Jurkat, Clone E6-1 (cell line): ENCODE data around the gene RETREG3.
"Not testable (repeated sequence)": the region's sequence is repeated elsewhere in the genome, so short reads cannot be mapped to it uniquely, and the experiment has no call there.

ENCODE experiments used
- DNase-seq: peaks from one replicate; pipeline ENCODE4 v3.0.0-alpha.2; 2011; ENCODE audit warnings: low read depth, low spot score
- H3K4me3 ChIP-seq: 2 replicates; pipeline ENCODE4 v1.5.1; 2011; ENCODE audit warnings: mild to moderate bottlenecking, low read length, control low read depth, moderate library complexity

Gene RETREG3

DNA sequence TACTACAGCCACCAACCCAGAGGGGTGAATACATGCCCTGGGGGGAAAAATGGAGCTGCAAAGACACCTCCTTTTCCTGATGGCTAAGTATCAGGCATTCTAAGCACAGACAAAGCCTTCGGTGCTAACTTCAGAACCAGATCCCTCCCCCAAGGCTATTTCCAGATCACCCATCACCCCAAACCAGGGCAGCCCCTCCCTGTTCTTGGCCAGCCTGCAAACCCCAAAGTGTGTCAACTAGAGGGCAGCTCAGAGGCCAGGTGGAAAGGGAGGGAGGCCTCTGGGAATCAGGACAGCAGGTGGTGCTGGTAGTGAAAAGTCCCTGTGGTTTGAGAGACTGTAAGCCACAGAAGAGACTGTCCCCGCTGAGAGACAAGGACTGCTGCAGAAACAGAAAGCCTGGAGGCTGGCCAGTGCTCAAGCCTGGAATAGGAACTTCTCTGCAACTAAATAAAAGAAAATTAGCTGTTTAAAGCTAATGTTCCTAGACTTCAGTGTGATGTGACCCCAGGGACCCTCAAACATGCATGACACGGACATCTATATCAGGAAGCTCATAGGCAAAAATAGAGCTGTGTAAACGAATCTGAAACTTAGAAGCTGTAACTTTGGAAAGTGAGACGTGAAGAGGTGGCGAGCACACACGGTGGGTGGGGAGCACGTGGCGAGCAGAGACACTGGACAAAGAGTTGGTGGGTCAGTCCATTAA lies 9.4 kb upstream of the RETREG3 start:
- H3K4me3 ChIP-seq = no peak overlapping the region
- DNase-seq = no peak

DNA sequence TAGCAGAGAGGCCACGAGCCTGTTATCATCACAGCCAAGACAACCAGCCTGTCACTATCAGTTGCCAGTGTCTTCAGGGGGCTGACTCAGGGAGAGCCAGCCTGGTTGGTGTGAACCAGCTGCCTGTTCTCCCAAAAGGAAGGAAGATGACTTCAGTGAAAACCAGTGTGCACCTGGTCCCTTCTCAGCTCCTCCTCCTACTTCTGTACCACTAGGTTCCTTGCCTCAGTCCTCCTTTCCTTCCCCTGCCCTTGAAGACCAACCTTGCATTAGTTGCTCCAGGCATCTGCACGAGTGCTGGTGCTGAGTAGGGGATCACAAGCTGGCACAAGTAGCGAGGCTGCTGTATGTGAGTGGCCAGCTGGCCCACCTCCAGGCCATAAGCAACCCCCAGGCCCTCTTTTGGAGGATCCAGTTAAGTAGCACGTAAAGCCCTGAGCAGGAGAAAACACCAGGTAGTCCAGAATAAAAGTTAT lies 8.8 kb upstream of the RETREG3 start:
- H3K4me3 ChIP-seq = no peak overlapping the region
- DNase-seq = peak; percentile 43

DNA sequence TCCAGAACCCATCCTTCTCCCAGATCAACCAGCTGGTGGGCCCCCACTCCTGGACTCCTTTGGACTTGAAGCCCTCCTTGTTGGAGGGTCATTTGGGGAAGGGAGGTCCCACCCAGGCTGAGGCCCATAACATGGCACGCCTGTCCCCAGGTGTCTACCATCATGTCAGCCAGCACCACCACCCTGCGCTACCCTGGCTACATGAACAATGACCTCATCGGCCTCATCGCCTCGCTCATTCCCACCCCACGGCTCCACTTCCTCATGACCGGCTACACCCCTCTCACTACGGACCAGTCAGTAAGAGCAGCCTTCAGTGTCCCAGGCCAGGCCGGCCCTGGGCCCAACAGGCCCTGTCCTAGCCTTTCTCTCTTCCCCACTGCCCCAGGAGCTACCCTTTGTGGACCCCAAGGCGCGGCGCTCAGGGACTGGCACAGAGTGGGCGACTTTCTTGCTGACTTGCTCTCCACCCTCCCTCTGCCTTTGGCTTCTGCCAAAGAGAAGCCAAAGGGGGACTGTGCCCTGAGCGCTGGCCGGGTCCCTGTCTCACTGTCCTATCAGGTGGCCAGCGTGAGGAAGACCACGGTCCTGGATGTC lies 4.6 kb upstream of the RETREG3 start:
- DNase-seq = no peak
- no peak overlapping the region for H3K4me3 ChIP-seq

DNA sequence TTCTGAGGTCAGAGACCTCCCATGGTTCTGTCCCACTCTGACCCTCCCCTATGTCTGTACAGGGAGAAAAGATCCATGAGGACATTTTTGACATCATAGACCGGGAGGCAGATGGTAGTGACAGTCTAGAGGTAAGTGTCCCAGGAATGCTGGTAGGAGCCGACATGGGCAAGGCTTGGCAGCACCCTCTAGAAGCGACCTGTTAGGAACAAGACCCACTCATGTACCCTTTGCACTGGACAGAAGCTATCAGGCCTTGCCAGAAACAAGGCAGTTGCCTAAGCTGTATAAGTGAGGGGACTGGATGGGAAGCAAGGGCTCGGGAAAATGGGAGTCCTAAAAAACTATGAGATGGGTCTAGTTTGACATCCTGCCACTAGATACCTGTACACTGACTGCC lies 2.8 kb upstream of the RETREG3 start:
- no peak overlapping the region for H3K4me3 ChIP-seq
- no peak for DNase-seq

DNA sequence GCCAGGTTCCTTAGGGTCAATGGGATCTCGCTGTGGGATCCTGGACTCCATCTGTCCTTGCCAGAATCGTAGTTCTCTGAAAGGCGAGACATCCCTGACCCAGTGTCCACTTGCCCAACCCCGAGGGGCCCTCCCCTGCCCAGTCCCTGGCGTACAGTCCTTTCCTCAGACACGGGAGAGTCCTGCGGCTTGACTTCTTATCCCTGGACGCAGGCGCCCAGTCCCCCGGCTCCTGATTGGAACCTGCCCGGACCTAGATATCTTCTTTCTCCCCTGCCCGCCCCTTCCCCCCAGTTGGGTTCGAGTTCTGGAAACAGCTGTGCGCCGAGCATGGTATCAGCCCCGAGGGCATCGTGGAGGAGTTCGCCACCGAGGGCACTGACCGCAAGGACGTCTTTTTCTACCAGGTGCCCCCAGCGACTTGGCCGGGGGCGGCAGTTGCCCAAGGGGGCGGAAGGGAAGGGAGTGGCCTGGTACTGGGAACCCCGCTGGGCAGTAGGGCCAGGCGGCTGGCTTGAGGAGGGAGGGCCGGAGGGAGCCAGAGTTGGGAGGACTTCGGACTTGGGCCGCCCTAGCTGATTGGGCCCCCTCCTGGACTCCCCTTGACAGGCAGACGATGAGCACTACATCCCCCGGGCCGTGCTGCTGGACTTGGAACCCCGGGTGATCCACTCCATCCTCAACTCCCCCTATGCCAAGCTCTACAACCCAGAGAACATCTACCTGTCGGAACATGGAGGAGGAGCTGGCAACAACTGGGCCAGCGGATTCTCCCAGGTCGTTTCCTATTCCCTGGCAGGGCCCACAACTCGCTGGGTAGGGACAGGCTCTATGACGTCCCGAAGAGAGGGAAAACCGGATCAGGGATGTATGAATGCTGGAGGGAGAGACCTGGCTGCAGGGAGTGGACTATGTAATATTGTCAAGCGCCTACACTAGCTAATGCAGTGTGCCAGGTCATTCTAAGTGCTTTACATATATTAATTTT lies 934 bp upstream of the RETREG3 start:
- peak overlapping the region; percentile 99 for H3K4me3 ChIP-seq
- DNase-seq = not testable (repeated sequence)

DNA sequence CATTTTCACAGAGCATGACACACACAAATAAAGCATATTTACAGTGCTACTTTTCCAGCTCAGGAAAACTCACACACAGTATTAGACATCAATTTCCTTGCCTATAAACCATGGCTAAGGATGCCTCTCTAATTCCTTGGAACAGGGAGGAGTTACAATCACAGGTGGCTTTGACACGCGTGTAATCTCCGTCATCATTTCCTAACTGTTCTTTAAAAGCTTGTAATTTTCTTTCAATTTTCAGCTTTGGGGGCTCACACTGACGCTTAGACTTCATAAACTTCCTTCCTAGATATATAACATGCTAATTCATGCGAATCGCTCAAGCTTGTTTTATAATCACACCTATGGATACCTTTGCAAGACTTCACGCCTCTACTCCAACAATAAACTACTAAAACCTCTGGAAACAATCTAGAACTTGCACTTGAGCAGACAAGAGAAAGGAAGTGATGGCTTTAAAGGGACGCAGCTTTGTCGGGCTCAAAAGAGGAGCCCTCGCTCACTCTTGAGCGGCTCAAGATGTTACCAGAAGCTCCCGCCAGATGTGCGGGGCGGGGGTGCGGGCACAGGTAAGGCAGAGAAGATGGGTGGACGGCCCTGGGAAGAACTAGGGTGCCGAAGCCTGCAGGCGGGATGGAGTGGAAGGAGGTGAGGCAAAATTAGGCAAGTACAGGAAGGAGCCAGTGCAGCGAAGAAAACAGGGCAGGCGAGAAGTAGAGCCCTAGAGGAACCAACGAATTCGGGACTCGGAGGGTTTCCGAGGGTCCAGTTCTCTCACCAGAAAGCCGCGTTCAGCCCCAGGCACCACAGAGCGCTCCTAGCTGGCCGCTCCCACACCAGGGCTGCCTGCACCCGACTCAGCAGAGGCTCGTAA lies 631 bp downstream of the RETREG3 start:
- H3K4me3 ChIP-seq = peak overlapping the region; percentile 99
- no peak for DNase-seq

DNA sequence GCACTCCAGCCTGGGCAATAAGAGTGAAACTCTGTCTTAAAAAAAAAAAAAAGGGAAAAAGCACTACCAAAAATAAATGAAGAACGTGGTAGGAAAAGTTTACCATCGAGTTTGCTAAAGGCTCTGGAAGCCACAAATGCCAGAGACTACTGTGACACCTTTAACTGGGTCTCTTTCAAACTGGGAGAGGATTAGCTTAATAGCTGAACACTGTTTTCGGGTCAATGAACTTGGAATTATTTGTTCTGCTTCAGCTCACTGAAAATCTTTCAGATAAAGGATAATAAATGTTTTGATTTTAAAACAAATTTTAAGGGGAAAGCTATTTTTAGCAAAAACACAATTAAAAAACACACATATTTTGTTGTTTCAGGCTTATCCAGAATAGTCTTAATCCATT lies 1.4 kb downstream of the RETREG3 start:
- no peak for DNase-seq
- peak overlapping the region; percentile 99 for H3K4me3 ChIP-seq

DNA sequence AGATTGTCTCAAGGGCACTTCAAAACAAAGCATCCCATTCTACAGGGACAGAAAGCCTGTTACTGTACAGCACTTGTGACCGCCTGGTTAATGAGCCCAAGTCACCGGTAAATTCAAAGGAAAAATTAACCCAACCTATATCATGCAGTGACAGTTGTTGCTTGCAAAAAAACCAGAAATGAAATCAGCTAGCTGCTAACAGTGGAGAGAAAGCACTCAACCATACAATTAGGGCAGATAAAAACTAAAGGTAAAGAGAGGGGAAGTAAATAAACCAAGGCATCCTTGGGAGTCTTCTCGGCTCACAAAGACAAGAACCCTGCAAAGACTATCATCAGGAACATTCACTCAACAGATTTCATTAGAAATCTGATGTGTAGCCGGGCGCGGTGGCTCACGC lies 5.9 kb downstream of the RETREG3 start:
- H3K4me3 ChIP-seq = no peak overlapping the region
- no peak for DNase-seq

DNA sequence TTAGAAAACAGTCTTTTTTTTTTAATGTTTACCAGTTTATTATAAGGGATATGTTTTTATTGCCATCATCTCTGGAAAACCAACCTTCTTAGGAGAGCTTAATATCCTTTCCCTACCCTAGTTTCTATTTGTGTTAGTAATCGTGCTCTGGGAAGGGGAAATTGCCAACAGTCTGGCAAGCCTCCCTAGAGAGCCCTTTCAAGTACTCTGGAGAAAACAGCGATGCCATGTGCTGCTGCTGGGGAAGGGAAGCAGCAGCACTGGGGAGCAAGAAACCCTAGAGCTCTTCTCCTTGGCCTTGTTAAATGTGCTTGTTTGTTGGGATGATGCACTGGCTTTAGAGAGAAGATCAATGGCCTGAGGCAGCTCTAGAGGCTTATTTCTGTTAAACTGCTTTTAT lies 10.3 kb downstream of the RETREG3 start:
- H3K4me3 ChIP-seq = no peak overlapping the region
- no peak for DNase-seq

DNA sequence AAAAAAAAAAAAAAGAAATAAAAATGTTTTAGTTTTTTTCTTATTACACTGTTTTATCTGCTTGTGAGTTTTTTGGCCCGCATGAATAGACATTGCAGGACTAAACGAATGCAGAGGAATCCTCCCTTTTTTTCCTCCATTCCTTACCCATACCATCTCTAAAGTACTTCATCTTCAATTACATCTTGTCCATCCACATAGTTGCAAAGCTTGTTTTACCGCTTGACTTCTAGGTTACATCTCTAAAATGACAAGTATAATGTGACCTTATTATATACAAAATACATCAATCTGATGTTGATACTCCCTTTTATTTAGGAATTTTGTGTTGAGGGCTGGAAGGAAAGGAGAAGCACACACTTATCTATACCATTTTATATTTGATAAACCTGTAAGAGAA lies 12.8 kb downstream of the RETREG3 start:
- no peak for DNase-seq
- H3K4me3 ChIP-seq = no peak overlapping the region

DNA sequence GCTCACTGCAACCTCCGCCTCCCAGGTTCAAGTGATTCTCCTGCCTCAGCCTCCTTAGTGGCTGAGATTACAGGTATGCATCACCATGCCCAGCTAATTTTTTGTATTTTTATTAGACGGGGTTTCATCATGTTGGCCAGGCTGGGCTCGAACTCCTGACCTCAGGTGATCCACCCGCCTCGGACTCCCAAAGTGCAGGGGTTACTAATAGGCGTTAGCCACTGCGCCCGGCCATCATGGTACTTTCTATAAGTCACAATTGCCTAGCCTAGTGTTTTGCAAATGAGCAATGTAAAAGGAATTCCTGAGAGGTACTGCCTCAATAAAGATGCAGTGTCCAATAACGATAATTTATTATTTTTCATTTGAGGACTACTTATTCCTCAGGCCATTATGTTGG lies 17.8 kb downstream of the RETREG3 start:
- H3K4me3 ChIP-seq = no peak overlapping the region
- DNase-seq = no peak

DNA sequence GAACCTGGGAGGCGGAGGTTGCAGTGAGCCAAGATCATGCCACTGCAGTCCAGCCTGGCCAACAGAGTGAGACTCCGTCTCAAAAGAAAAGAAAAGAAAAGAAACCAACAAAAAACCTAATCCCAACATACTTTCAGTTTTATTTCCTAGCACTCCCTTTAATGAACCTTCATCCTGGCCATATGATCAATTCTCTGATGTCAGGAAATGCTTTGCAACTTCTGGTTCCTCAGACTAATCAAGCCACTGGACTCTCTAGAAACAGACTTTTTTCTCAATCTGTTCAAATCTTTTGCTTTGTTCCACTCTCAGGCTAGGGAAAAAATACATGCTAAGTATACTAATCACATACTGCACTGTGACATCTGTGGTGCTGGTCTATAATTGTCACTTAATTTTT lies 18.3 kb downstream of the RETREG3 start:
- H3K4me3 ChIP-seq = no peak overlapping the region
- no peak for DNase-seq

DNA sequence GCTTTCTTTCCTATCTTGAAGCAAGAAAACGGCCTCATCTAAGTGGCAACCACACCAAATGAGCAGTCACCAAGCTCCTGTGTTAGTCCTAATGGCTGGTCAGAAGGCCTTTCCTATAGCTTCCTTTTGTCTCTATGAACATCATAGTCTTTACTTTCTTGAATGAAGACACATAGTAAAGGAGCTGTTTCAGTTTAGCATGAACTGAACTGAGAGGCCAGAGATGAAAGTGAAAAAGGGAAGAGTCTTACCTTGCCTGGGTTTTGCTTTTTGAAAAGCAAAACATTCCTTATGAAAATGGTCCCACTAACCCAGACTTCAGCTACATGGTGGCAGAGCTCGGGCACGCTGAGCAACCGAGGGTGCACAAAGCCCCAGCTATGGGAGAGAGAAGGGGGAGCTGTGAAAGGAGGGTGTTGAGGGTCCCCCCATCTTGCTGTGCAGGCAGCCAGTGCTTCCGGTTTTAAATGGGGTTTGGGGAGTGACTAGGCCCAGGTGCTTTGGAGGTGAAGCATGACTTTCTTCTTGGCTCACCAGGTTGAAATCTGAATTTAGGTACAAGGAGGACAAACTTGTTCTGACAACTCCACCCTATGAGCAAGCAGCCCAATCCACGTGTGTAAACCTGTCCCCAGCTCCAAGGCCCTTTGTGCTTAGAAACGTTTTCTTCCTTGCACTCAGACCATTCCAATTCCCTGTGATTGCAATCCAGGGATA lies 22.5 kb downstream of the RETREG3 start:
- DNase-seq = no peak
- H3K4me3 ChIP-seq = no peak overlapping the region

DNA sequence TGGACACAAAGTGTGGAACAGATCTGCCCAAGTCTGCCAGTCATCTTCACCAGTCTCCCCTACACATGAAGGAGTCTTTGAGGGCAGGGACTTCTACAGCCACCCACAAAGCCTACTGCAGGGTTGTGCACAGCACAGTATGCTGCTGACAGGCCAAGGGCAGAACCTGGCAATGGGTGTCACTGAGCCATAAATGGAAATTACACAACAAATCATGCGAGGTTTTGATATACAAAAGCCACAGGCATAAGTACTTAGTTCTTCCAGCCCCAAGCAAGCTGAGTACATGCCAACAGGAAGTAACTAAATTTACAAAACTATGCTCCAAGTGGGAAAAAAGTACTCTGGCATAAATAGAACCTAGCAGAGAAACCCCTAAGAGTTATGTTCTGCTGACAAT lies 23.8 kb downstream of the RETREG3 start:
- H3K4me3 ChIP-seq = no peak overlapping the region
- no peak for DNase-seq

DNA sequence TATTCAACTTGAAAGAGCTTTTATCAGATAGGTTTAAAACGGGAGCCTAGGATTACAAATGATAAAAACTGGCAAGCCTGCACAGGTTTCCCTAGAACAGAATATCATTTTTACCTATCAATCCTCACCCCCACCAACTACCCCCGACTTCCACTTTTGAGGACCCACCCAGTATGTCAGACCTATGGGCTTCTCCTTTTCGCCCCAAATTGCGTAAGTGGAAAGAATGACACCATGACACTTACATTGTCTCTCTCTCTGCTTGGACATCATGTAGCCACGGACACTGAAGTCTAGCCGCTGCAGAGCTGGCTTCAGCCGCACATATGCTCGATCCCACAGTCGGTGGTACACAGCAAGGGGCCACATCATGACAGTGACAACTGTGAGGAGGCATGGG lies 24.3 kb downstream of the RETREG3 start:
- H3K4me3 ChIP-seq = no peak overlapping the region
- no peak for DNase-seq

DNA sequence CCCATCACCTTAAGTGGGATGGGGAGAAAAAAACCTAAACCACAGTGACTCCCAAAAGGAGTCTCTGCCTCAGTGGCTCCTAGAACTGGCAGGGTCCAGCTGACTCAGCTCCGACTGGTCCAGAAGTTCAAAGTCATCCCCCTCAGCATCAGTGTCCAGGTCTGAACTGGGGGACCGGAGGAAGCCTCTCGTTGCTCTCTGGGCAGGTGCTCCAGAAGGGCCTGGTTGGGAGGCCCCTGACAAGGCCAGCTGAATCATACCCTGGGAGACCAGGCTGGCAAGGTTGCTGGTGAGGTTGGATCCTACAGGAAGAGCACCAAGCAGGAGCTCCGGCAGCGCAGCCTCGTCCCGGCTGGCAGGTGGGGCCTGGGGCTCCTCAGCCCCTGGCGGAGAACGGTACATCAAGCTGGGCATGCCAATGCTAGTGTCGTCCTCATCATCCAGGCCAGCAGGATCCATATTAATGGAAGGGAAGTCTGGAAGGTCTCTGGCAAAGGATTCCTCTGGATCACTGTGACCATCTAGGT lies 27.4 kb downstream of the RETREG3 start:
- no peak overlapping the region for H3K4me3 ChIP-seq
- DNase-seq = no peak

DNA sequence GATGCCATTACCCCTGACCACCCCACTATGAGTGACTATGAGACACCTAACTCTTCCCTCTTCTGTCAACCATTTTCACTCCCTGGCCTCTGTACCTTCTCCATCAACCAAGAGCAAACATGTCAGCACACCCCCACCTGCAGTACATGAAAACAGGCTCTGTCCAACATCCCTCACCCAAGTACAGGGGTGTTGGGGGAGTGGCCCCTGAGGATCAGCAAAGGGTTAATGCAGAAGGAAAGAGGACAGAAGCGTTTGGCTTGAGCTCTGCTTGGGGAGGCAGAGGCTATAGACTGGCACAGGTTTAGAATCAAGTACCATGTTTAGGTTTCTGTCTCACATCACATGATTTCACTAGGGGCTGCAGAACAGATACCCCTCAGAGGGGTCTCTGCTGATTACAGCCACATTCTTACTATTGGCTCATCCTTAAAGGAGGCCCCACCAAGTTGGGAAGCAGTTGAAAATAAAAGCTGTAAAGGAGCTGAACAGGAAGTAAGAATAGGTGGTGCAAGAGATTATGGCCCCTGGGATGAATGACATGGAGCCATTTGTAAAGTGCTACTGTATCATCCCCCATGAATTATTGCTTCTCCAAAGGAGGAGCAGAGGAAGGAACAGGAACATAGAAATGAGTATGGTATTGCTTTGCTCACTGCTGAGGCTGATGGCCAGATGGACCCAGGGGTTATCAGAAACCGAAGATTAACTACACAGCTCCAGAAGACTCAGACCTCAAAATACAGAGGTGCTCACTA lies 29.2 kb downstream of the RETREG3 start:
- H3K4me3 ChIP-seq = no peak overlapping the region

More for the DNA sequence above, 29.2 kb downstream of the RETREG3 start:
- no peak for DNase-seq
